NCI-H1436 treated with DMSO at 0.1 percent for 48 hours (cell line): ENCODE measurements around the gene ARPC1A.
"Not testable (repeated sequence)": the region's sequence is repeated elsewhere in the genome, so short reads cannot be mapped to it uniquely, and the experiment has no call there.

ENCODE experiments used
- DNase-seq: peaks from one replicate; lab custom pipeline; 2025; lab: John Stamatoyannopoulos, UW

The ARPC1A gene

GRCh38 chr7:99371376-99371920 lies 45.8 kb downstream of the ARPC1A start:
- no peak for DNase-seq

GRCh38 chr7:99372275-99373090 lies 46.8 kb downstream of the ARPC1A start:
- no peak for DNase-seq

GRCh38 chr7:99373091-99374066 lies 47.7 kb downstream of the ARPC1A start:
- DNase-seq = no peak

GRCh38 chr7:99374111-99375064 lies 48.7 kb downstream of the ARPC1A start, which contains the start of gene ARPC1B:
ARPC1B (plus strand) TSS chr7:99374730; CDS start chr7:99385715, 10,985 bp downstream.
- DNase-seq = no peak

GRCh38 chr7:99375070-99375807 lies 49.5 kb downstream of the ARPC1A start:
- no peak for DNase-seq

GRCh38 chr7:99379043-99379577 lies 53.4 kb downstream of the ARPC1A start:
- DNase-seq = no peak

- not testable (repeated sequence) for DNase-seq
Measured at GRCh38 chr7:99379693-99380031, 54.0 kb downstream of the ARPC1A start.

- no peak for DNase-seq
Measured at GRCh38 chr7:99380032-99380822, 54.5 kb downstream of the ARPC1A start.

GRCh38 chr7:99380823-99381663 lies 55.3 kb downstream of the ARPC1A start:
- no peak for DNase-seq

GRCh38 chr7:99381664-99382075 lies 56.0 kb downstream of the ARPC1A start:
- no peak for DNase-seq

GRCh38 chr7:99383203-99383602 lies 57.5 kb downstream of the ARPC1A start:
- no peak for DNase-seq

GRCh38 chr7:99383791-99384370 lies 58.2 kb downstream of the ARPC1A start:
- DNase-seq = no peak

- no peak for DNase-seq
Measured at GRCh38 chr7:99384523-99384922, 58.8 kb downstream of the ARPC1A start.

- no peak for DNase-seq
Measured at GRCh38 chr7:99385564-99385963, 59.9 kb downstream of the ARPC1A start.

GRCh38 chr7:99386584-99387238 lies 61.0 kb downstream of the ARPC1A start:
- DNase-seq = no peak

- DNase-seq = not testable (repeated sequence)
Measured at GRCh38 chr7:99387239-99387635, 61.5 kb downstream of the ARPC1A start.

- no peak for DNase-seq
Measured at GRCh38 chr7:99387912-99388311, 62.2 kb downstream of the ARPC1A start.

GRCh38 chr7:99389772-99390171 lies 64.1 kb downstream of the ARPC1A start:
- DNase-seq = no peak
